Uterus (tissue), 4 donors: ENCODE results near the gene BRD2. TPM values are rescaled to one million over a fixed set of nuclear protein-coding genes. Genes with fewer than 3 reads are reported as not detected.

Experiments used
- DNase-seq, 2 donors: peaks; one replicate each; pipeline ENCODE4 v3.0.0-alpha.2; 2019 to 2020
- H3K27ac ChIP-seq, 2 donors: fragments of 200-600 bp; sonication (generic); 1 replicate in 1 of 2; 2 replicates in 1 of 2; pipeline ENCODE4 v1.5.1; 2016 to 2018
- H3K27me3 ChIP-seq, 2 donors: fragments of 200-600 bp; sonication (generic); one replicate each; pipeline ENCODE4 v1.5.1; 2018 to 2019; ENCODE audit warnings: control low read depth in 1 of 2
- H3K36me3 ChIP-seq, 2 donors: fragments of 200-600 bp; sonication (generic); one replicate each; pipeline ENCODE4 v1.5.1; 2019; ENCODE audit warnings: control low read depth in 1 of 2
- H3K4me1 ChIP-seq, 2 donors: fragments of 200-600 bp; sonication (generic); one replicate each; pipeline ENCODE4 v1.5.1; 2018 to 2019; ENCODE audit warnings: control low read depth in 1 of 2
- H3K4me3 ChIP-seq, 2 donors: fragments of 200-600 bp; sonication (generic); 1 replicate in 1 of 2; 2 replicates in 1 of 2; pipeline ENCODE4 v1.5.1; 2018 to 2019; ENCODE audit warnings: mild to moderate bottlenecking in 1 of 2
- H3K9me3 ChIP-seq, 2 donors: fragments of 200-600 bp; sonication (generic); one replicate each; pipeline ENCODE4 v1.5.1; 2019; ENCODE audit warnings: control low read depth in 1 of 2
- POLR2A ChIP-seq, 2 donors: fragments of 450-650 bp; IDR thresholded peaks; one replicate each; pipeline ENCODE4 v1.6.1; 2016; ENCODE audit warnings: antibody characterized with exemption in 2 of 2, mild to moderate bottlenecking in 1 of 2, moderate library complexity in 1 of 2
- intact Hi-C: fragments of 100-400 bp; cut with DNase I; formaldehyde crosslinking; loops from one replicate; pipeline ENCODE4 v1.15.1; 2023; ENCODE audit warnings: low total_unique reads
- total RNA-seq, 4 donors: library from RNA; depleted of rRNA in 3 of 4; stranded (reverse); fragments of >200 nt in 3 of 4; gene quantifications; one replicate each; pipeline versions ENCODE4 v1.1.0 to v1.2.4, GENCODE V29; 2014 to 2023
- TF ChIP-seq, protein P1 (sequence below), 4 experiments: fragments of 200-600 bp in 2 of 4; fragments of 450-650 bp in 2 of 4; sonication (generic) in 2 of 4; IDR thresholded peaks; one replicate each; pipeline ENCODE4 v1.5.1; 2016 to 2019; ENCODE audit warnings: antibody characterized with exemption in 4 of 4, mild to moderate bottlenecking in 2 of 4, moderate library complexity in 1 of 4
- donor health status: DM: yes; HTN: yes; CAD: no.

Gene BRD2
- total RNA-seq, 4 donors from 2014 or later, result 42.5 to 202 (median 120) TPM

GRCh38 chr6:32983493-32983848, 15.1 kb downstream of the BRD2 start:
- H3K27me3 ChIP-seq, result no peaks in the 10 kb centered on the region
- DNase-seq, result no peak
- intact Hi-C loops, result loop anchor here (10.0 kb wide), 1 partner anchor 49 kb away; no protein-coding TSS in a partner anchor
- no peak overlapping the region for H3K4me3 ChIP-seq
- peak overlapping the region in 1 of 2 donors; percentile 62 for H3K27ac ChIP-seq
- no peaks in the 10 kb centered on the region for H3K4me1 ChIP-seq
- no peaks in the 10 kb centered on the region for H3K36me3 ChIP-seq
- H3K9me3 ChIP-seq, result no peaks in the 10 kb centered on the region
- TF ChIP-seq, protein P1, sequence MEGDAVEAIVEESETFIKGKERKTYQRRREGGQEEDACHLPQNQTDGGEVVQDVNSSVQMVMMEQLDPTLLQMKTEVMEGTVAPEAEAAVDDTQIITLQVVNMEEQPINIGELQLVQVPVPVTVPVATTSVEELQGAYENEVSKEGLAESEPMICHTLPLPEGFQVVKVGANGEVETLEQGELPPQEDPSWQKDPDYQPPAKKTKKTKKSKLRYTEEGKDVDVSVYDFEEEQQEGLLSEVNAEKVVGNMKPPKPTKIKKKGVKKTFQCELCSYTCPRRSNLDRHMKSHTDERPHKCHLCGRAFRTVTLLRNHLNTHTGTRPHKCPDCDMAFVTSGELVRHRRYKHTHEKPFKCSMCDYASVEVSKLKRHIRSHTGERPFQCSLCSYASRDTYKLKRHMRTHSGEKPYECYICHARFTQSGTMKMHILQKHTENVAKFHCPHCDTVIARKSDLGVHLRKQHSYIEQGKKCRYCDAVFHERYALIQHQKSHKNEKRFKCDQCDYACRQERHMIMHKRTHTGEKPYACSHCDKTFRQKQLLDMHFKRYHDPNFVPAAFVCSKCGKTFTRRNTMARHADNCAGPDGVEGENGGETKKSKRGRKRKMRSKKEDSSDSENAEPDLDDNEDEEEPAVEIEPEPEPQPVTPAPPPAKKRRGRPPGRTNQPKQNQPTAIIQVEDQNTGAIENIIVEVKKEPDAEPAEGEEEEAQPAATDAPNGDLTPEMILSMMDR (IDR thresholded peaks at IDR 0.05), result no peak
- no peak for TF ChIP-seq POLR2A (IDR thresholded peaks at IDR 0.05)

- Histone ChIP-seq H3K4me3 (no peak overlapping the region), H3K9me3 (no peaks in the 10 kb centered on the region), H3K4me1 (no peaks in the 10 kb centered on the region), H3K36me3 (no peaks in the 10 kb centered on the region), H3K27me3 (no peaks in the 10 kb centered on the region), H3K27ac (no peak overlapping the region)
- TF ChIP-seq, protein P1 (IDR thresholded peaks at IDR 0.05), result no peak
- TF ChIP-seq POLR2A (IDR thresholded peaks at IDR 0.05), result no peak
- DNase-seq, result no peak
- intact Hi-C loops, result loop anchor here (10.0 kb wide), 1 partner anchor 49 kb away; no protein-coding TSS in a partner anchor
Measured at GRCh38 chr6:32983964-32984621, 15.7 kb downstream of the BRD2 start.

DNA sequence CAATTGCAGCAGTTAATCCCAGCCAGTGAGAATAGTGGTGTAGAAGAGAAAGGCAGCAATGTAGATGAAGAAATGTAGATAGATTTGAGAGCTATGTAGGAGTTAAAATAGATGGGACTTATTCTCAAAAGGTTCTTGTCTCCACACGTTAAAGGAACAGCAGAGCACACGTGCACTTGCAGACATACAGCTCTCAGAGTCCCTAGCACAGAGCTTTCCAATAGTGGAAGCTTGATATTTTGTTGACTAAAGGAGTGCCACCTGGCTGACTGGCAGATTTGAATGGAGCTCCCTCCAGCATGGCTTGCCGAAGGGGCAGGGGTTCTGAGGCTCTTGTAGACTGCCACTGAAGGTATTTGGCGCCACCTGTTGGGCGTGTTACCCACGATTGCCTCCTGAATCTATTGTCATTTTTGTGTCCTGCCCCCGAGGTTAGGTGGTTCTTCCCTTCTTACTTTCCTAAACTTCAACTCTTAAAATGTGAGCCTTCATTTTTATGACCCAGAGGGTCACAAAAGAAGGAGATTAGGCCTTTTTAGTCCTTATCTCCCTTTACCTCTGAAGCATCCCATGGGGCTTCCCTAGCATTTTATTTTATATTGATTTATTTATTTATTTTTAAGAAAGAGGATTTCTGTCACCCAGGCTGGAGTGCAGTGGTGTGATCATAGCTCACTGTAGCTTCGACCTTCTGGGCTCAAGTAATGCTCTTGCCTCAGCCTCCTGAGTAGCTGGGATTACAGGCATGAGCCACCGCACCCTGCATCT, 16.4 kb downstream of the BRD2 start:
- Histone ChIP-seq H3K36me3 (no peaks in the 10 kb centered on the region), H3K27ac (no peak overlapping the region), H3K9me3 (no peaks in the 10 kb centered on the region), H3K27me3 (no peaks in the 10 kb centered on the region), H3K4me3 (no peak overlapping the region), H3K4me1 (no peaks in the 10 kb centered on the region)
- intact Hi-C loops, result loop anchor here (5.0 to 10.0 kb wide), 3 partner anchors 50 to 103 kb away; no protein-coding TSS in a partner anchor
- DNase-seq, result peak; percentile 87 to 93
- TF ChIP-seq, protein P1 (IDR thresholded peaks at IDR 0.05), result peak; percentile 91 to 94 (median 93)
- no peak for TF ChIP-seq POLR2A (IDR thresholded peaks at IDR 0.05)

DNA sequence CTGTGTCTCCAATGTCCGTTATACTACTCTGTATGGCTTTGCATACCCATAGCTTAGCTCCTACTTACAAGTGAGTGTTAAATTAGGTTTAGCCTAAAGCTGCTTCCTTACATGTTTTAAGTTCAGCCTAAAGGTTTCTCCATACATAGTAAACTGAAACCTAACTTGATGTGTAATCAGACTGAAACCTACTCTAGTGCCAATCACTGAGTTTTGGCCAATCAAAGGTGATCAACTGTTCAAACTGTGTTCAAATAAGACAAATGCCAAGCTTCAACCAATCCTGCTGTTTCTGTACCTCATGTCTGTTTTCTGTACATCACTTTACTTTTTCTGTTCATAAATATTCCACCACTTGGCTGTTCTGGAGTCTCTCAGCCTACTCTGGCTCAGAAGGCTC, 21.0 kb downstream of the BRD2 start:
- Histone ChIP-seq H3K4me1 (no peaks in the 10 kb centered on the region), H3K36me3 (no peaks in the 10 kb centered on the region), H3K9me3 (no peaks in the 10 kb centered on the region), H3K4me3 (no peak overlapping the region), H3K27me3 (no peaks in the 10 kb centered on the region), H3K27ac (no peak overlapping the region)
- no peak for TF ChIP-seq POLR2A (IDR thresholded peaks at IDR 0.05)
- TF ChIP-seq, protein P1 (IDR thresholded peaks at IDR 0.05), result no peak
- intact Hi-C loops, result loop anchor here (5.0 to 10.0 kb wide), 3 partner anchors 55 to 107 kb away; no protein-coding TSS in a partner anchor
- no peak for DNase-seq

GRCh38 chr6:32991972-32992371, 23.6 kb downstream of the BRD2 start:
- no peak overlapping the region for H3K27ac ChIP-seq
- DNase-seq, result no peak
- TF ChIP-seq POLR2A (IDR thresholded peaks at IDR 0.05), result no peak
- TF ChIP-seq, protein P1 (IDR thresholded peaks at IDR 0.05), result no peak

More at GRCh38 chr6:32991972-32992371, 23.6 kb downstream of the BRD2 start:
- Histone ChIP-seq H3K27me3 (no peaks in the 10 kb centered on the region), H3K9me3 (no peaks in the 10 kb centered on the region), H3K4me3 (no peak overlapping the region), H3K4me1 (no peaks in the 10 kb centered on the region), H3K36me3 (no peaks in the 10 kb centered on the region)
- intact Hi-C loops, result no loop called here
